ENCODE measurements around the gene ACO2.
"Not testable (repeated sequence)": the region's sequence is repeated elsewhere in the genome, so short reads cannot be mapped to it uniquely, and the experiment has no call there.

The ACO2 gene

DNA sequence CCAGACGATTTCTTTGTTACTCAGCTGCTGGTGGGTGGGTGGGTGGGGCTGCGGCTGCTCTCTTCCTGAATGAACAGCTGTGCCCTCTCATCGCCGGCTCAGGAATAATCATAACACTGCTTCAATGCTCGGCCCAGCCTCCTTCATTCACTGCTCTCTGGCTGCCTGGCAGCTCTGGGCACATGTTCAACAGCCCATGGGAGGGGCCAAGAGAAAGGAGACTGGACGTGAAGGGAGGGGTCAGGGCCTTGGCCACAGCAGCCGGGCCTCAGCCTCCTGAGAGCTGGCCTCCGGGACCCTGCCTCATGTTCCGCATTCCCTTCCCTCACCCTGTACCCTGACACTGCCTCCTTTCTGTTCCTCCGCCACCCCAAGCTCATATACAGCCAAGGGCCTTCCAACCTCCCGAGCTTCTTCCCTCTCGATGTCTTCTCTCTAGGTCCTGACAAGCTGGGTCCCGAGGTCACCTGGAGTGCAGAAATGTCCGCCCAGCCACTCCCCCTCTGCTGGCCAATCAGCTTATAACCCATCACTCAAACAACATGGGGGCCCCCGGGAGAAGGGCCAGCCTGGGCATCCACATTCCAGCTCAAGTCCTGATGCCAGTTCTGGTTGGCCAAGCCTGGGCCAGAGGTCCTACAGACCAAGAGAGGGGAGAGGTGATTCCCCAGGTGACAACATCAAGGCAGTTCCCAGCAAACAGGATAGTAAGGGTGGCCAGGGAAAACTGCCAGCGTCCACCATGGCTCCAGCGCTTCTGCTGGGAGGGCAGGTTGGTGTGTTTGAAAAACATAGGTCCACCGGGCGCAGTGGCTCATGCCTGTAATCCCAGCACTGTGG, 88.7 kb downstream of the ACO2 start:
- no peak overlapping the region for H3K27ac ChIP-seq
- no peak overlapping the region for H3K4me3 ChIP-seq

DNA sequence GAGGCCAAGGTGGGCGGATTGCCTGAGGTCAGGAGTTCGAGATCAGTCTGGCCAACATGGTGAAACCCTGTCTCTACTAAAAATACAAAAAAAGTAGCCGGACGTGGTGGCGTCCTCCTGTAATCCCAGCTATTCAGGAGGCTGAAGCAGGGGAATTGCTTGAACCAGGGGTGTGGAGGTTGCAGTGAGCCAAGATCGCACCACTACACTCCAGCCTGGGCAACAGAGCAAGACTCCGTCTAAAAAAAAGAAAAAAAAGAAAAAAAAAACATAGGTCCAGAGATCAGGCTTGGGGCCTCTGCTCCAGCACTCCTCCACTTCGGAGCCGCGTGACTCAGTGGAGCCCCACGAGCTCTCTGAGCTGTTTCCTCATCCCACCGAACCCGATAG, 89.3 kb downstream of the ACO2 start:
- not testable (repeated sequence) for H3K4me3 ChIP-seq, H3K27ac ChIP-seq

- H3K27ac ChIP-seq = no peak overlapping the region
- H3K4me3 ChIP-seq = no peak overlapping the region
These were observed 91.2 kb downstream of the ACO2 start for GRCh38 chr22:41560095-41560471.

GRCh38 chr22:41561335-41561734, 92.4 kb downstream of the ACO2 start:
- Histone ChIP-seq H3K4me3 (no peak overlapping the region), H3K27ac (peak overlapping the region in 1 of 21 experiments; percentile 10)

GRCh38 chr22:41561788-41562187, 92.9 kb downstream of the ACO2 start:
- peak overlapping the region in 1 of 21 experiments; percentile 10 for H3K27ac ChIP-seq

GRCh38 chr22:41562461-41562860, 93.5 kb downstream of the ACO2 start:
- Histone ChIP-seq H3K4me3 (no peak overlapping the region), H3K27ac (no peak overlapping the region)

More at GRCh38 chr22:41561788-41562187, 92.9 kb downstream of the ACO2 start:
- H3K4me3 ChIP-seq = no peak overlapping the region

DNA sequence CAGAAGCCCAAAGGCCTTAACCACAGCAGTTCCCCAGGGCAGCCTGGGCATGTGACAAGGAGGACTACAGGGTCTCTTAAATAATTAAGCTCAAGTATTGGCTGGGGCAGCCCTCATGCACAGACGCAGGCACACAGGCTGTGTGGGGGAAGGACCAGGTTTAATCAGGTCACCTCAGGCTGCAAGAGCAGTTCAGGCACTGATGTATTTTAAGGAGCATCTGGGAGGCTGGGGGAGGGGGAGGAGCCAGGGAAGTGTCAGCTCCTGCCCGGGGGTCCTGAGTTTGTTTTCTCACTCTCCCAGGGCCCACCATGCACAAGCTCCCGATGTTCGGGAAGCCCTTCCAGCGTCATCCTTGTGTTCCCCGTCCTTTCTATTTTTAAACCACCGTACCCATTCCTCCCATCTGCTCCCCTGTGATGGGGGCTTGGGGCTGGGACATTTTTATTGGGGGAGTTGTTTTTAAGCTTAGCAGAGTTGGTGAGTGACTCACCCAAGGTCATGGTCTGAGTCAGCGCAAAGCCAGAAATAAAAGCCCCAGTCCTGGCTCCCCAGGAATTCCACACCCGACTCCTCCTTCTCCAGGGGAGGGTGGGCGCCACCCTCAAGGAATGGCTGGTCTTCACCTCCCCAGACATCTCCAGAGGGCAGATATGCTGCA, 94.3 kb downstream of the ACO2 start:
- Histone ChIP-seq H3K4me3 (no peak overlapping the region), H3K27ac (peak overlapping the region in 1 of 21 experiments; percentile 35)

DNA sequence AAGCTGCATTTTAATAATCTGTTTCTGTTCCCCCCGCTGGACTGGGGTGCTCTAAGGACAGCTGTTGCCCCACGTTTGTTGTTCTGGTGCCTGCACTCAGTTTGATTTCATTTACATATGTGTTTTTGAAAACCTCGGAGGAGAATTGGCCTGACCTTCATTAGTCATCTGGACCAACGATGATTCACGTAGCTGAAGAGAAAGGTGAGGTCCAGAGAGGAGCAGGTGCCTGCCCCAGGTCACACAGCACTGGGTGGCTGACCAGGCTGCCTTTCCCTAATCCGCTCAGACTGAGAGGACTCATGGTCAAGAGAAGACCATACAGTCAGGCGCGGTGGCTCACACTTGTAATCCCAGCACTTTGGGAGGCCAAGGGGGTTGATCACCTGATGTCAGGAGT, 95.6 kb downstream of the ACO2 start:
- no peak overlapping the region for H3K27ac ChIP-seq

DNA sequence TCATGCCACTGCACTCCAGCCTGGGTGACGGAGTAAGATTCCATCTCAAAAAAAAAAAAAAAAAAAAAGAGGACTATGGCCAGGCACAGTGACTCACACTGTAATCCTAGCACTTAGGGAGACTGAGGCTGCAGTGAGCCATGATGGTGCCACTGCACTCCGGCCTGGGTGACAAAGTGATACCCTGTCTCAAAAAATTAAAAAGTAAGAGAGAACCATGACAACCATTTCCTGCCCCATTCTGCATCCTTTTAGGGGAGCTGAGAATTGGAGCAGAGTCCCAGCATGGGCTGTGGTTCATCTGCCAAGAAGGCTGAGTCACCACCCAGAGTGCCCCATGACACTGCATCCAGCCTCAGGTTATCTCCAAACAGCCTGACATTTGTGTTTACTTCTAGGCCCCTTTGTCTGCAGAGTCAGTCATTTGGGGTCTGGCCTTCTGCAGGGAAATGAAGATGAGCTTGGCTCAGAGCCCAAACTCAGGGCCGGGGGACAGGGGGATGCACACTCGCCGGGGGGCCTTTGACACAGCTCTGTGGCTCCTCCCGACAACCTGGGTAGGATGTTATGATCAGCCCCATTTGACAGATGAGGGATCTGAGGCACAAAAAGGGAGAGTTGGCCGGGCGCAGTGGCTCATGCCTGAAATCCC, 96.6 kb downstream of the ACO2 start:
- Histone ChIP-seq H3K4me3 (no peak overlapping the region), H3K27ac (no peak overlapping the region)

More for the DNA sequence above, 95.6 kb downstream of the ACO2 start:
- H3K4me3 ChIP-seq = no peak overlapping the region

DNA sequence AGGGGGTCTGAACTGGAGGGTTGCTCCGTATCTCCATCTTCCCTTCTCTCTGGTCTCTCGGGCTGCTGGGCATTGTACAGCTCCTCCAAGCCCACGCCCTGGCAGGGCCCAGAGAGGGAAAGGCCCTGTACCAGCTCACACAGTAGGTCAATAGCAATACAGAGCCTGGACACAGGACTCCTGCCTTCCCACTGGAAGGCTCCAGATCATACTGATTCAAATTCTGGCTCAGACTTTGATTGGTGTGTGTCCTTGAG, 98.5 kb downstream of the ACO2 start:
- H3K27ac ChIP-seq = no peak overlapping the region
- no peak overlapping the region for H3K4me3 ChIP-seq

- Histone ChIP-seq H3K4me3 (no peak overlapping the region), H3K27ac (no peak overlapping the region)
These were observed 99.9 kb downstream of the ACO2 start for GRCh38 chr22:41568811-41569210.

GRCh38 chr22:41570221-41570620, 101.3 kb downstream of the ACO2 start:
- Histone ChIP-seq H3K4me3 (no peak overlapping the region), H3K27ac (no peak overlapping the region)

DNA sequence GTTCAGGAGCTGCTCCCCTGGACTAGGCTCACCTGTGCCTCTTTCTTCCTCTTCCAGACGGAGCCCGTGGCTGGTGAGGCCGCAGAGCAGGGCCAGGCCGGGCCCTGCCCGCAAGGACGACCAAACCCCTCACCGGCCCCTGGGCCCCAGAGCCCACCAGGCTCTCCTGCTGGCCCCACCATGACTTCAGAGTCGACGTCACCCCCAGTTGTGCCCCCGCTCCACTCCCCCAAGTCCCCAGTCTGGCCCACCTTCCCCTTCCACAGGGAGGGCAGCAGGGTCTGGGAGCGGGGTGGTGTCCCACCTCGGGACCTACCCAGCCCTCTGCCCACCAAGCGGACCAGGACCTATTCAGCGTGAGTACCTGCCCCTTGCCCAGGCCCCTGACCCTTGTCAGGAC, 102.9 kb downstream of the ACO2 start:
- Histone ChIP-seq H3K4me3 (no peak overlapping the region), H3K27ac (no peak overlapping the region)

DNA sequence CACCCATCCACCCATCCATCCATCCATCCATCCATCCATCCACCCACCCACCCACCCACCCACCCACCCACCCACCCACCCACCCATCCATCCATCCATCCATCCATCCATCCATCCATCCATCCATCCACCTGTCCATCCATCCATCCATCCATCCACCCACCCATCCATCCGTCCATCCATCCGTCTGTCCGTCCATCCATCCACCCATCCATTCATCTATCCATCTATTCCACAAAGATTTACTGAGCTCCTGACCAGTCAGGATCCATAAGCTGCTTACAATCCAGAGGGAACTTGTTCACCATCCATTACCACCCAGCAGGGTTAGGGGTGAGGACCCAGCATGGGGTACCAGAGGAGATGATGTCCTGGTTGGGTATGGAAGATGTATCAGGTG, 103.4 kb downstream of the ACO2 start:
- H3K27ac ChIP-seq, H3K4me3 ChIP-seq: not testable (repeated sequence)

- H3K27ac ChIP-seq = no peak overlapping the region
- H3K4me3 ChIP-seq = no peak overlapping the region
These were observed 104.8 kb downstream of the ACO2 start for GRCh38 chr22:41573677-41574076.

DNA sequence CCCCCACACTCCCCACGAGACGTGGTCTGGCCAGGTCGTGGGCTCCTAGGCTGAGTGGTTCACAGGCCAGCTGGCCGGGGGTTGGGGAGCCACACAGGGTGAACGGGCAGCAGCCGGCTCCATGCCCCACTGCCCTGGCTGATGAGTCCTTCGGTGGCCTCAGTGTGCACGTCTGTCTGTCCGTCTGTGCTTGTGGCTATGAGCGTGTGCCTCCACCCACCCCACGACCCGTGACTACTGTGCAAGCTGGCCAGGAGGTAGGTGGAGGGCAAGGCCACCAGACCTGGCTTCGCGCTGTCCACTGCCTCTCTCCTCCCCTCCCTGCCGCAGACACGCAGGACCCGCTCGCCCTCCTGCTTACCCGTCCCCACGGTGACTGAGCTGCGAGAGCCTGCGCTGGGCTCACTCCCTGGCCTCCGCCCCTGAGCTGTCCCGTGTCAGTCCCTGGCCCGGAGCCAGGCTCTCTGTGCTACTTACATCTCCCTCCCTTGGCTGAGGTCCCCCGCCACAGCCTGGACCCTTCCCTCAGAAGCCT, 106.0 kb downstream of the ACO2 start:
- no peak overlapping the region for H3K4me3 ChIP-seq
- H3K27ac ChIP-seq = peak overlapping the region in 2 of 21 experiments; percentile 35 to 43

DNA sequence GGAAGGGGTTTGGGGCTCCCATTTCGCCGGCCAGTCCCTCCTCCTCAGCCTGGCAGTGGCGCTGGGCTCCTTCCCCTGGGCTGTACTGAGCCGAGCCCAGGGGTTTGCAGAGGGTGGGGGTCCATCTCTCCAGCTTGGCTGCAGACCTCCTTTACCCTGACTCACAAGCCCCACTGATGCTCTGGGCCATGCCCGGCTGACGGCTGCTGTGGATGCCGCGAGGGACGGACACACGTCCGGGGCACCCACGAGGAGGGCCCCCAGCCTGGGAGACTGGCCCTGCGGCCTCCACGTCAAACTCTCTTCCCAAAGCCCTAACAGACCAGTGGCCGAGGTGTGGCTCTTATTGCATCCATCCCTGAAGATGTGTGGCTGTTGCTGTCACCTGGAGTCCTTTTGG, 106.6 kb downstream of the ACO2 start:
- H3K27ac ChIP-seq = peak overlapping the region in 2 of 21 experiments; percentile 35 to 43
- H3K4me3 ChIP-seq = no peak overlapping the region

DNA sequence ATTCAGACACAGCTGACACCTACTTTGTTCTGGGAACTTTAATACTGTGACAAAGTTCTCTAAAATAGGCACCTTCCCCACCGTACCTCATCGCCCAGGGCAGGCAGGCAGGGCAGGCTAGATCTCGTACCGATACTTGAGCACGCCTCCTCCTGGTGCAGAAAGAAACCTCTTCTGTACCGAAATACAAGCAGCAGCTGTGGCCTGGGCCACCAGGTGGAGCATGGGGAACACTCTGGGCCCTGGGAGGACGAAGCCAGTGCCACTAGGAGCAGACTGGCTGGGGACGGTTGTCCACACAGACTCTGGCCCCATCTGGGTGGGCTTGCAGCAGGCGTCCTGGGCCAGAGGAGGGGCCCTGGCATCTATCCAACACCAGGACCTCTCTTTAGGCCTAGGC, 108.0 kb downstream of the ACO2 start:
- H3K27ac ChIP-seq = no peak overlapping the region

GRCh38 chr22:41578114-41578513, 109.2 kb downstream of the ACO2 start:
- no peak overlapping the region for H3K4me3 ChIP-seq
- no peak overlapping the region for H3K27ac ChIP-seq

More for the DNA sequence above, 108.0 kb downstream of the ACO2 start:
- no peak overlapping the region for H3K4me3 ChIP-seq

All from skin epidermis (tissue), 12 donors.